GM18858 (cell line): Measurements from ENCODE around the gene FKBP2.

Source experiments
- ATAC-seq: cut with Tn5 transposase; IDR thresholded peaks from one replicate; pipeline ENCODE4 v1.9.1; 2021; ENCODE audit not compliant: unreplicated experiment

FKBP2 gene

GRCh38 chr11:64247729-64248531 is 7.0 kb downstream of the FKBP2 start:
- ATAC-seq = no peak

- ATAC-seq = no peak
These were observed 7.7 kb downstream of the FKBP2 start for GRCh38 chr11:64248578-64248977.

- ATAC-seq = no peak
These were observed 8.1 kb downstream of the FKBP2 start for GRCh38 chr11:64249038-64249437.

GRCh38 chr11:64249563-64250414 is 8.9 kb downstream of the FKBP2 start:
- ATAC-seq = no peak

GRCh38 chr11:64250415-64251015 is 9.6 kb downstream of the FKBP2 start:
- ATAC-seq = no peak

- ATAC-seq = no peak
These were observed 10.3 kb downstream of the FKBP2 start, which contains the start of gene PLCB3 for GRCh38 chr11:64251016-64251752. PLCB3 (plus strand) TSS chr11:64251530; CDS start chr11:64251650, 120 bp downstream.

GRCh38 chr11:64251753-64252002 is 10.8 kb downstream of the FKBP2 start:
- no peak for ATAC-seq

GRCh38 chr11:64252003-64252872 is 11.3 kb downstream of the FKBP2 start:
- ATAC-seq = no peak

GRCh38 chr11:64253043-64253442 is 12.1 kb downstream of the FKBP2 start:
- no peak for ATAC-seq

GRCh38 chr11:64253481-64253880 is 12.6 kb downstream of the FKBP2 start:
- ATAC-seq = no peak

GRCh38 chr11:64254326-64254725 is 13.4 kb downstream of the FKBP2 start:
- ATAC-seq = no peak

GRCh38 chr11:64255135-64256128 is 14.5 kb downstream of the FKBP2 start:
- ATAC-seq = no peak

- ATAC-seq = no peak
These were observed 15.4 kb downstream of the FKBP2 start for GRCh38 chr11:64256300-64256699.

GRCh38 chr11:64258356-64258755 is 17.5 kb downstream of the FKBP2 start:
- ATAC-seq = no peak

- no peak for ATAC-seq
These were observed 18.1 kb downstream of the FKBP2 start for GRCh38 chr11:64258946-64259532.

GRCh38 chr11:64259533-64260067 is 18.7 kb downstream of the FKBP2 start:
- no peak for ATAC-seq

- no peak for ATAC-seq
These were observed 19.3 kb downstream of the FKBP2 start for GRCh38 chr11:64260147-64260708.

- no peak for ATAC-seq
These were observed 20.7 kb downstream of the FKBP2 start for GRCh38 chr11:64261556-64262080.
